Ectodermal cell (in vitro differentiated cells): Measurements from ENCODE around the gene ADAMTS3.
"Not testable (repeated sequence)": the region's sequence is repeated elsewhere in the genome, so short reads cannot be mapped to it uniquely, and the experiment has no call there.

ENCODE experiments used
- H3K27ac ChIP-seq: 2 replicates; pipeline ENCODE4 v1.7.0; 2013; ENCODE audit warnings: mild to moderate bottlenecking, low read depth, low read length; ENCODE audit not compliant: insufficient read depth, poor library complexity, severe bottlenecking
- H3K27me3 ChIP-seq: 2 replicates; pipeline ENCODE4 v1.7.0; 2013; ENCODE audit warnings: mild to moderate bottlenecking, low read length; ENCODE audit not compliant: insufficient read depth, control insufficient read depth, poor library complexity, severe bottlenecking
- H3K36me3 ChIP-seq: one replicate; pipeline ENCODE4 v1.7.0; 2013; ENCODE audit warnings: low read length; ENCODE audit not compliant: control insufficient read depth, insufficient read depth
- H3K4me1 ChIP-seq: one replicate; pipeline ENCODE4 v1.7.0; 2013; ENCODE audit warnings: low read length; ENCODE audit not compliant: control insufficient read depth, insufficient read depth
- H3K4me3 ChIP-seq: 2 replicates; pipeline ENCODE4 v1.7.0; 2013; ENCODE audit warnings: low read depth, low read length, control low read depth; ENCODE audit not compliant: insufficient read depth
- H3K9me3 ChIP-seq: 2 replicates; pipeline ENCODE4 v1.7.0; 2013; ENCODE audit warnings: mild to moderate bottlenecking, low read length, moderate library complexity; ENCODE audit not compliant: control insufficient read depth
- WGBS, 2 experiments: methylation state at CpG; one replicate each; pipeline ENCODE4 v1.1.7; 2013; ENCODE audit warnings: missing lambda C conversion rate in 2 of 2; 5-methylcytosine and 5-hydroxymethylcytosine counted together

Gene ADAMTS3

DNA sequence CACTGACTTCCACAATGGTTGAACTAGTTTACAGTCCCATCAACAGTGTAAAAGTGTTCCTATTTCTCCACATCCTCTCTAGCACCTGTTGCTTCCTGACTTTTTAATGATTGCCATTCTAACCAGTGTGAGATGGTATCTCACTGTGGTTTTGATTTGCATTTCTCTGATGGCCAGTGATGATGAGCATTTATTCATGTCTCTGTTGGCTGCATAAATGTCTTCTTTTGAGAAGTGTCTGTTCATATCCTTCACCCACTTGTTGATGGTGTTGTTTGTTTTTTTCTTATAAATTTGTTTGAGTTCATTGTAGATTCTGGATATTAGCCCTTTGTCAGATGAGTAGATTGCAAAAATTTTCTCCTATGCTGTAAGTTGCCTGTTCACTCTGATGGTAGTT, 143.1 kb downstream of the ADAMTS3 start:
- H3K4me1 ChIP-seq, H3K27me3 ChIP-seq, H3K4me3 ChIP-seq, H3K36me3 ChIP-seq, H3K27ac ChIP-seq, H3K9me3 ChIP-seq: not testable (repeated sequence)

DNA sequence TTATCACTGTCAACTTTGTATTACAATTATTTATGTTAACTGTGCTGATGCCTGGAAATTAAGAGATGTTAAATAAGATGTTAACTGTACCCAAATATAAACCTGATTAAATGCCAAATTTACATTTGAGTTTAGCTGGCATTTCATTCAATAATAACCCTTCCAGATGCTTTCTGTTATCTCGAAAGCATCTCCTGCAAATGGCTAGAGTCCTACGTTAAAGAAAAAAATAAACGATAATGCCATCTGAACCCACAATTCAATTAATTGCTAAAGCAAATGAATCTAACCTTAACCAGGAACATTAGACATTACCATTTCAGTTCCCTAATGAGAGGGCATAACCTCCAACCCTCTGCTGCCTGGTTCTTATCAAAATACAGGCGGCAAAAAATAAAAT, 145.0 kb downstream of the ADAMTS3 start:
- Histone ChIP-seq H3K27me3 (no peaks in the 10 kb centered on the region), H3K4me3 (no peak overlapping the region), H3K36me3 (no peaks in the 10 kb centered on the region), H3K4me1 (no peaks in the 10 kb centered on the region), H3K9me3 (no peaks in the 10 kb centered on the region), H3K27ac (no peak overlapping the region)
- 79 to 80% methylated on average over 4 of the region's 4 CpGs for WGBS, 2 experiments

DNA sequence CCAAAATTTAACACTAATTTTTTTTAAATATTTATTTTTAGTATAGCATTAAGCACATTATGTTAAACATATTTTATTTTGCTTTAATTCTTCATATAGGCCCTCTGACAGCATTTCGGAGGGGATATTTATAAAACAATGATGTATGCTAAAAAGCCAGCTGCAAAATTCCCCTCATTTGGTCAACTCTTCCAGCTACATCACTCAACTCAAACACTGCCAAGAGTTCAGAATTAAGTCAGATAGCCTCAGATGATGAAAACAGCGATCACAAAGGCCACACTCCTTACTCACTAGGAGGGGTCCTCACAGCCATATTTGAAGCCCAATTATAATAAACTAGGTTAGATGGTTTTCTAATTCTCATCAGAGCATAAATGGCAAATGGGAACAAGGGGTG, 146.6 kb downstream of the ADAMTS3 start:
- no peak overlapping the region for H3K4me3 ChIP-seq
- 85% methylated on average over 2 of the region's 2 CpGs; no CpG with 5 or more reads in 1 of the 2 experiments for WGBS, 2 experiments
- no peaks in the 10 kb centered on the region for H3K4me1 ChIP-seq
- H3K27ac ChIP-seq: no peak overlapping the region
- H3K27me3 ChIP-seq: no peaks in the 10 kb centered on the region
- H3K9me3 ChIP-seq: no peaks in the 10 kb centered on the region
- H3K36me3 ChIP-seq: no peaks in the 10 kb centered on the region

DNA sequence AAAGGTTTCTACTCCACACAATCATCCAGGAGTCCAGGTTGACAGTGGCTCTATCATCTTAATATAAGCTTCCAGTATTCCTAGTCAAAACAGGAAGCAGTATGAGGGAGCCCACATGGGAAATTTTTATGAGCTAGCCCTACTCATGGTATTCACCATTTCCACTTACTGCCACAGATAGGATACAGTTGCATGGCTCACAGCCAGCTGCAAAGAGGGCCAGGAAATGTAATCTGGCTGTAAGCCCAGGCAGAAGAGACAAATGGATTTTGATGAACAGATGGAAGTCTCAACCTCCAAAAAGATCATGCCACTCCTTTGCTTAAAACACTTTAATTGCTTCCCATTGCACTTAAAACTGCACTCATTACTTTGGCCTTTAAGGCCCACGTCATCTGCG, 150.6 kb downstream of the ADAMTS3 start:
- Histone ChIP-seq H3K9me3 (no peaks in the 10 kb centered on the region), H3K36me3 (no peaks in the 10 kb centered on the region), H3K4me3 (no peak overlapping the region), H3K4me1 (no peaks in the 10 kb centered on the region), H3K27ac (no peak overlapping the region), H3K27me3 (no peaks in the 10 kb centered on the region)
- 97 to 98% methylated on average over 2 of the region's 2 CpGs for WGBS, 2 experiments

DNA sequence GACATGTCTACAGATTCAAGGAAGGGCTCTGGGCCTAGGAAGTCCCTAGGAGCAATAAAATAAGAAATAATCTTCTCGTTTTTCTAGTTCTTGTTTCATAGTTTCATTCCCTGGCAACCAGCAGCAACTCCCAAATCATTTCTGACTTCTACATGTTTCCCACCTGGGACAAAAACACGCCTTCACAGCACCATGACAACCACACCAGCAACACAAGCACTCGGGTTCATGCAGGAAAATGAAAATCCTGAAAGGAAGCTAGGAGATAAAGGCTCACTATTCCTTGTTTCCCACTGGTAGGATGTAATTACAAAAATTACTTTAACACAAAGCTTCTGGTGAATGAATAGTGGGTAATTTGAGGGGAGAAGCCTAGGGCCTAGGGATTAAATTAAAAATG, 158.9 kb downstream of the ADAMTS3 start:
- WGBS, 2 experiments: 73 to 85% methylated on average over 2 to 3 of the region's 3 CpGs

DNA sequence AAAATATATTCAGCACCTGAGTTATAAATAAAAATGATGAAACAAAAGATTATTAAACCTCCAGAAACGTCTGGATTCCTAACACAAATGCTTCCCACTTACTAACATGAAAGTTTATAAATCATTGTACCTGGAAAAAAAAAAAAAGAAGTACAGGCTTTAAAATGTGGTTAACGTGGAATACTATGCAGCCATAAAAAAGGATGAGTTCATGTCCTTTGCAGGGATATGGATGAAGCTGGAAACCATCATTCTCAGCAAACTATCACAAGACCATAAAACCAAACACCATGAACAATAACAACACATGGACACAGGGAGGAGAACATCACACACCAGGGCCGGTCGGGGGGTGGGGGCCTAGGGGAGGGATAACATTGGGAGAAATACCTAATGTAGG, 160.5 kb downstream of the ADAMTS3 start:
- Histone ChIP-seq H3K9me3 (no peaks in the 10 kb centered on the region), H3K27ac (no peak overlapping the region), H3K36me3 (no peaks in the 10 kb centered on the region), H3K27me3 (no peaks in the 10 kb centered on the region), H3K4me1 (no peaks in the 10 kb centered on the region), H3K4me3 (no peak overlapping the region)
- 88 to 94% methylated on average over 3 of the region's 4 CpGs for WGBS, 2 experiments

More for the DNA sequence above, 158.9 kb downstream of the ADAMTS3 start:
- Histone ChIP-seq H3K9me3 (no peaks in the 10 kb centered on the region), H3K4me3 (no peak overlapping the region), H3K27me3 (no peaks in the 10 kb centered on the region), H3K36me3 (no peaks in the 10 kb centered on the region), H3K27ac (no peak overlapping the region), H3K4me1 (no peaks in the 10 kb centered on the region)

DNA sequence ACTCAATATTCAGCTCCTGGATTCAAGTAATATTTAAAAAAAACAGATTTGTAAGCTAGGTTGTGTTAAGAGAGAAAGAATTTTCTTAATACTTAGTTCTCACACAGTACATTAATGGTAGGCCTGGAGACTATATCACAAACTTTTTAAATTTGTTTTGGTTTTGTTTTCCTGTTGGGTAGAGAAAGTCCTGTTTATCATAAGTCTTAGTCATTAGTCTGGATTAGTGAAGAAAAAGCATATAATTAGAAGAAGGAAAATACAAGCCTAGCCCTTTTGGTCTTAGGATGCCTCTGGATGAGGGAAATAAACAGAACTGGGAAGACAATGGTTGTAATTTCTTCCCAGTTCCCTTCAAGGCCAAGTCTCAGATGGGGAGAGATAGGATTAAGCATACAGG, 163.6 kb downstream of the ADAMTS3 start:
- no peaks in the 10 kb centered on the region for H3K27me3 ChIP-seq
- no peaks in the 10 kb centered on the region for H3K36me3 ChIP-seq
- H3K4me1 ChIP-seq: no peaks in the 10 kb centered on the region
- no peak overlapping the region for H3K4me3 ChIP-seq
- H3K9me3 ChIP-seq: no peaks in the 10 kb centered on the region
- no peak overlapping the region for H3K27ac ChIP-seq

DNA sequence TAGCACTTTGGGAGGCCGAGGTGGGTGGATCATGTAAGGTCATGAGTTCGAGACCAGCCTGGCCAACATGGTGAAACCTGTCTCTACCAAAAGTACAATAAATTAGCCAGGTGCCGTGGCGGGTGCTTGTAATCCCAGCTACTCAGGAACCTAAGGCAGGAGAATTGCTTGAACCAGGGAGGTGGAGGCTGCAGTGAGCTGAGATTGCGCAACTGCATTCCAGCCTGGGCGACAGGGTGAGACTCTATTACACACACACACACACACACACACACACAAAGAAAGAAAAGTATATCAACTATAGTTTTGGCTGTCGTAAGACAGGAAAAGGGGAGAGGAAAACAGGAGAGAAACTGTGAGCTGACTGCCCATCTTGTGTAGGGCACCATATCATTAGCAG, 171.7 kb downstream of the ADAMTS3 start:
- 92 to 95% methylated on average over 6 to 7 of the region's 7 CpGs for WGBS, 2 experiments
- H3K27ac ChIP-seq: no peak overlapping the region
- H3K4me3 ChIP-seq: no peak overlapping the region
- no peaks in the 10 kb centered on the region for H3K27me3 ChIP-seq
- H3K4me1 ChIP-seq: no peaks in the 10 kb centered on the region
- H3K9me3 ChIP-seq: no peaks in the 10 kb centered on the region
- no peaks in the 10 kb centered on the region for H3K36me3 ChIP-seq

DNA sequence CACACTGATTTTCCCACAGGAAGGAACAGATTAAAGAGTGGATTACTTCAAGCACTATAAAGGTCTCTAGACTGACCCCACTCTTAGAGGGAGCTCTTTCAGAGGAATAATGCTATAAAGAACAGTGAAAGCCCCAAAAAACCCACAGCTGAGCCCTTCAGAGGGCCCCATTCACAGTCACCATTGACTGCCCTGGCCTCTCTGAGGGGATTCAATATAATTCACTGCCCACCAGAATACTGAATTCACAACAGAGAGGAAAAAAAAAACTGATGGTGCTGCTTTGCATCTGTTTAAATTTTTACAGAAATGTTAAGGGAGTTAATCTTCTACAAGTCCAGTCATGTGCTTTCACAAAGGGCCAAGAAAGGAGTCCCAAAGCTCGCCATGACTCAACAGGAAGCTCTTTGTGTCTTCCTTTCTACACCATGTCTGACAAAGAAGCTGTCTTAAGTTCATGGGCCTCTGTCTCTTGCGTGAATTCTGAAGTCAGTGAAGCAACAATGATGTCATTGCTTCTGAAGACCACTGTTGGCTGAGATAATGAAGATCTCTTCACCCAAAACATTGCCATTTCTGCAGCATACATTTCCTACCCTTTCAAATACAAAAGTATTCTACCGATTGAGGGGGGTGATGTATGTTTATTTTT, 174.9 kb downstream of the ADAMTS3 start:
- no peaks in the 10 kb centered on the region for H3K9me3 ChIP-seq
- no peak overlapping the region for H3K27ac ChIP-seq
- 88 to 89% methylated on average over 2 of the region's 3 CpGs for WGBS, 2 experiments
- no peaks in the 10 kb centered on the region for H3K36me3 ChIP-seq
- no peaks in the 10 kb centered on the region for H3K4me1 ChIP-seq
- H3K27me3 ChIP-seq: no peaks in the 10 kb centered on the region
- H3K4me3 ChIP-seq: no peak overlapping the region

DNA sequence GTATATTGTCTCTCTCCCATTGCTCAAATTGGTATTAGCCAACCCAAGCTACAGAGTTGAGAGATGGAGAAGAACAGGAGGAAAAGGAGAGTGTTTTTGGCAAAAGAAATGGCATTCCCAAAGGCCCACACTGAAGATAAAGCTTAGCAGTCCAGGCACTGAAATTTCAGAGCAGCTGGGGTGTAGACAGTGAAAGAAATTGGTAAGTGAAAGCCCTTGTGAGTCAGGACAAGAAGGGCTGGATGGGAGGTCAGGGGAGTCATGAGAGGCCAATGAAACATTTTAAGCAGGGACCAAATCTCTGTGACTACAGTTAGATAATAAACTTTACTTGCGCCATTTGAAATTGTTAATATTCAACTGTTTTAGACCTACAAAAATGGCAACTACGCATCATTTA, 177.7 kb downstream of the ADAMTS3 start:
- no peak overlapping the region for H3K27ac ChIP-seq
- H3K36me3 ChIP-seq: no peaks in the 10 kb centered on the region
- no peaks in the 10 kb centered on the region for H3K4me1 ChIP-seq
- 91 to 100% methylated on average over 1 to 2 of the region's 2 CpGs for WGBS, 2 experiments
- no peaks in the 10 kb centered on the region for H3K27me3 ChIP-seq
- no peaks in the 10 kb centered on the region for H3K9me3 ChIP-seq
- no peak overlapping the region for H3K4me3 ChIP-seq

DNA sequence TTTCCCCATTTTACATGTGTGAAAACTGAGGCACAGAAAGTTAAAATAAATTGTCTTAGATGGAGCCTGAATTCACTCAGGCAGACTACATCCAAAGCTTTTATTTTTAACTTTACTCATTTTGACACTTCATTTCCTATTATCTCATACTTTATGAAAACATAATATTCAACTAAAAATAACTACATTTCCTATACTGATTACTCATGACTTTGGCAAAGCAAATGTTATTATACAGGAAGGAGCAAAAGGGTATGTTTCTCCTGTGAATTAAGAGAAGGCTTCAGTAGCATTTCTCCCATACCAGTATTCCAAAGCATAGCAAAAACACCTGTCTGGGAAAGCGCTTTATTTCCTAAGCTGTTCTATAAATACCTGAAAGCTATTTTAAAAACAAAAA, 178.6 kb downstream of the ADAMTS3 start:
- H3K27me3 ChIP-seq: no peaks in the 10 kb centered on the region
- WGBS, 2 experiments: 94 to 100% methylated on average over 1 of the region's 1 CpG
- no peaks in the 10 kb centered on the region for H3K36me3 ChIP-seq
- H3K4me3 ChIP-seq: no peak overlapping the region
- H3K4me1 ChIP-seq: no peaks in the 10 kb centered on the region
- H3K9me3 ChIP-seq: no peaks in the 10 kb centered on the region
- H3K27ac ChIP-seq: no peak overlapping the region
